Muscle layer of colon (tissue), 2 donors: ENCODE measurements around the gene RARA.

Experiments used
- H3K27ac ChIP-seq: one replicate; pipeline ENCODE4 v1.7.0; 2013; ENCODE audit warnings: low read depth, mild to moderate bottlenecking, low read length, moderate library complexity
- H3K27me3 ChIP-seq, 2 donors: one replicate each; pipeline ENCODE4 v1.7.0; 2013; ENCODE audit warnings: low read length in 2 of 2, mild to moderate bottlenecking in 2 of 2; ENCODE audit not compliant: insufficient read depth in 2 of 2, control insufficient read depth in 1 of 2
- H3K36me3 ChIP-seq: one replicate; pipeline ENCODE4 v1.7.0; 2013; ENCODE audit warnings: mild to moderate bottlenecking, low read length; ENCODE audit not compliant: insufficient read depth
- H3K4me1 ChIP-seq: one replicate; pipeline ENCODE4 v1.7.0; 2013; ENCODE audit warnings: mild to moderate bottlenecking, low read length; ENCODE audit not compliant: insufficient read depth
- H3K4me3 ChIP-seq, 2 donors: one replicate each; pipeline ENCODE4 v1.7.0; 2013; ENCODE audit warnings: low read length in 2 of 2, low read depth in 1 of 2, mild to moderate bottlenecking in 1 of 2, moderate library complexity in 1 of 2
- H3K9ac ChIP-seq: one replicate; pipeline ENCODE4 v1.7.0; 2013; ENCODE audit warnings: low read length
- H3K9me3 ChIP-seq: one replicate; pipeline ENCODE4 v1.7.0; 2013; ENCODE audit warnings: mild to moderate bottlenecking, low read length
- donor health status: abdominal sarcoma.
- donor health status: Adenocarcinoma of cecum.

Gene RARA

DNA sequence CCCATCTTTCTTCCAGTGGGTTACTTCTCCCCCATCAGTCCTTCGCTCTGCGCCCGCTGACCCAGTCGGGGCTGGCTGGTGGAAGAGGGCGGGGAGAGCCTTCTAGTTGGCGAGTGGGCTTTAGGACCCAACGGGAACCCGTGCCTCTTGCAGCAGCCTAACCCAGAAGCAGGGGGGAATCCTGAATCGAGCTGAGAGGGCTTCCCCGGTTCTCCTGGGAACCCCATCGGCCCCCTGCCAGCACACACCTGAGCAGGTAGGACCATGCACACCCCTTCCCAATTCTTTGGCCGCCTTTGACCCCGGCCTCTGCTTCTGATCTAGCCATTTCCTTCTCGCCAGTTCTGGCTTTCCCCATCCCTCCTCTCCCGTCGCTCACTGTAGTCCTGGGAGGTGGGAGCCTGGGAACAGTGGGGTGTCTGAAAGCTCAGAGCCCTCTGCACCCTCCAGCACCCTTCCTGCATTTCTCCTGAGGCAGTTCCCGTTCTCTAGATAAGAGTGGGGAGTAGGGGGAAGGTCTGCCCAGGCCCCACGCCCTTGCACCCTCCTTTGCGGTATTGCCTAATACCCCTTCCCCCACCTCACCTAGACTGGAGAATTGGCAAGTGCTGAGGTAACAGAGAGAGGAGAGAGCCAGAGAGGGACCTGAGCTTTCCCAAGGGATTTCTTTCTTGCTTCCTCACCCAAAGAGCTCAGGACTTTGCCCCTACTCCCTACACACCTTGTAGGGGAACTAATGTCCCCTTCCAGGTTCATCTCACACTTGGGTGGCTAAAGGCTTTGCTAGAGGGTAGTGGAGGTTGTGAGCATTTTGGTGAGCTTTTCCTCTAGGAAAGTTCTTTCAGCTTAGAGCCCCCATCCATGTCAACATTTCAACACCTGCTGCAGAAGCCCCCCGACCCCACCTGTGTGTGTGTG is at the start of gene RARA:
Gene RARA, plus strand, starts transcription at position 150 of the 918 bp plus-strand sequence. CDS start 22,039 bp downstream, outside the sequence.
- H3K36me3 ChIP-seq, result no peaks in the 10 kb centered on the region
- H3K27me3 ChIP-seq, result no peaks in the 10 kb centered on the region
- H3K9ac ChIP-seq, result peak within 1 kb of the TSS; percentile 20
- peaks cover 92% of the 10 kb centered on the region for H3K4me1 ChIP-seq
- no peaks in the 10 kb centered on the region for H3K9me3 ChIP-seq
- H3K27ac ChIP-seq, result peak within 1 kb of the TSS; percentile 21
- H3K4me3 ChIP-seq, result peak within 1 kb of the TSS; percentile 56 to 58

DNA sequence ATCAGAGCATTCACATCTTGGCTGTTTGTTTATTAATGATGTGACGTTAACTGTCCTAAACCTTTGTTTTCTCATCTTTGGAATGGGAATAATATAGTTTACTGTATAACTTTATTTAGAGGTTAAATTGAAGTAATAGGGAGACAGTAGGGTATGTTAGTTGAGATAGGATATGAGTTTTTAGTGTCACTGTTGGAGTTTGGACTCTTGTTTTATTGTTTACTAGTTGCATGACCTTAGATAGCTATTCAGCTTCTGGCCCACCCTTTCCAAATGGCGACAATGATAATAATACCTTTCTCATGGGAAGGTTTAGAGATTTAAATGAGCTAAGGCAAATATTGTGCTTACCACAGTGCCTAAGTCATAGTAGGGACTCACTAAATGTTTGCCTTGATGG is 49.5 kb upstream of the RARA start:
- peaks cover 46% of the 10 kb centered on the region for H3K36me3 ChIP-seq
- H3K27me3 ChIP-seq, result no peaks in the 10 kb centered on the region
- H3K4me3 ChIP-seq, result no peak overlapping the region
- H3K4me1 ChIP-seq, result no peaks in the 10 kb centered on the region
- no peak overlapping the region for H3K9ac ChIP-seq
- H3K9me3 ChIP-seq, result no peaks in the 10 kb centered on the region
- H3K27ac ChIP-seq, result no peak overlapping the region

DNA sequence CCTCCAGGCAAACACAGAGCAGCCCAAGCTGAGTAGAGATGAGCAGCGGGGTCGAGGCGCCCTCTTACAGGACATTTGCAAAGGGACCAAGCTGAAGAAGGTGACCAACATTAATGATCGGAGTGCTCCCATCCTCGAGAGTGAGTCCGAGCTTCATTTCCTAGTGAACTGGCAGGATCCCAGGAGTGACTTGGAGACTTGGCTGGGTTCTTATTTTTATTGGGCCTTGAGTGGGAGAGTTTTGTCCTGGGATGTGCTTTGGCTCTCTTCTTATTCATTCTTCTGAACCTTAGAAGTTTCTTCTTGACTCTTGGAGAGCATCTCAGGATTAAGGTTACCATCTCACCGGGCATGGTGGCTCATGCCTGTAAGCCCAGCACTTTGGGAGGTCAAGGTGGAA is 48.5 kb upstream of the RARA start:
- Histone ChIP-seq H3K4me3 (no peak overlapping the region), H3K36me3 (peaks cover 57% of the 10 kb centered on the region), H3K4me1 (no peaks in the 10 kb centered on the region), H3K9ac (no peak overlapping the region), H3K9me3 (no peaks in the 10 kb centered on the region), H3K27ac (no peak overlapping the region), H3K27me3 (no peaks in the 10 kb centered on the region)

DNA sequence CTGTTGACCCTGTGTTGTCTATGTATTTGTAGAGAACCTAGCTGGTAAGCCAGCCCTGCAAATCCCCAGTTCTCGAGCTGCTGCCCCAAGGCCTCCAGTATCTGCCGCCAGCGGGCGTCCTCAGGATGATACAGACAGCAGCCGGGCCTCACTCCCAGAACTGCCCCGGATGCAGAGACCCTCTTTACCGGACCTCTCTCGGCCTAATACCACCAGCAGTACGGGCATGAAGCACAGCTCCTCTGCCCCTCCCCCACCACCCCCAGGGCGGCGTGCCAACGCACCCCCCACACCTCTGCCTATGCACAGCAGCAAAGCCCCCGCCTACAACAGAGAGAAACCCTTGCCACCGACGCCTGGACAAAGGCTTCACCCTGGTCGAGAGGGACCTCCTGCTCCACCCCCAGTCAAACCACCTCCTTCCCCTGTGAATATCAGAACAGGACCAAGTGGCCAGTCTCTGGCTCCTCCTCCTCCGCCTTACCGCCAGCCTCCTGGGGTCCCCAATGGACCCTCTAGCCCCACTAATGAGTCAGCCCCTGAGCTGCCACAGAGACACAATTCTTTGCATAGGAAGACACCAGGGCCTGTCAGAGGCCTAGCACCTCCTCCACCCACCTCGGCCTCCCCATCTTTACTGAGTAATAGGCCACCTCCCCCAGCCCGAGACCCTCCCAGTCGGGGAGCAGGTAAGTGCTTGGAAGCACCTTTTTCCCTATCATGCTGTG is 44.4 kb upstream of the RARA start:
- H3K27me3 ChIP-seq, result no peaks in the 10 kb centered on the region
- H3K4me1 ChIP-seq, result no peaks in the 10 kb centered on the region
- no peaks in the 10 kb centered on the region for H3K9me3 ChIP-seq
- no peak overlapping the region for H3K9ac ChIP-seq
- no peak overlapping the region for H3K27ac ChIP-seq
- H3K36me3 ChIP-seq, result peaks cover 54% of the 10 kb centered on the region
- H3K4me3 ChIP-seq, result no peak overlapping the region

GRCh38 chr17:40265337-40265736 is 43.6 kb upstream of the RARA start:
- H3K27me3 ChIP-seq, result no peaks in the 10 kb centered on the region
- no peak overlapping the region for H3K27ac ChIP-seq
- no peaks in the 10 kb centered on the region for H3K4me1 ChIP-seq
- no peak overlapping the region for H3K4me3 ChIP-seq
- H3K36me3 ChIP-seq, result peaks cover 52% of the 10 kb centered on the region
- no peak overlapping the region for H3K9ac ChIP-seq
- H3K9me3 ChIP-seq, result no peaks in the 10 kb centered on the region

DNA sequence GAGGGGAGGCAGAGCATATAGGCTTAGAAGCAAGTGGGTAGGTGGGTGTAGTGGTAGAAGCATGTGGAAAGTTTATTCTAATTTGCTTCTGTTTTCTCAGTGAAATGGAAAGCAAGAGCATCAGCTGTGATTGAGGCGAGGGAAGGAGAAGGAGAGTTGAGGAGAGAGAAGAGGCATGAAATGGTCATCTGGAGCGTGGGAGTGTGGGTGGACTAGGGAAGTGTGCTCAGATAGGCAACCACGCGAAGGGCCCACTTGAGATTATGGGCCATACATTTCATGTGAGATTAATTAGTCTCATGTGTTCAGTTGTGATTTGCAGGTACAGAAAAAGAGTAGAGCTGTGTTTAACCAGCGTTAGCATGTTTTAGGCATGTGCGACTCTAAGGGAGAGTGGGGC is 42.1 kb upstream of the RARA start:
- Histone ChIP-seq H3K4me3 (no peak overlapping the region), H3K4me1 (no peaks in the 10 kb centered on the region), H3K27me3 (no peaks in the 10 kb centered on the region), H3K27ac (no peak overlapping the region), H3K36me3 (peaks cover 53% of the 10 kb centered on the region), H3K9ac (no peak overlapping the region), H3K9me3 (no peaks in the 10 kb centered on the region)

GRCh38 chr17:40268141-40268712 is 40.8 kb upstream of the RARA start:
- no peak overlapping the region for H3K4me3 ChIP-seq
- peaks cover 49% of the 10 kb centered on the region for H3K36me3 ChIP-seq
- no peaks in the 10 kb centered on the region for H3K4me1 ChIP-seq
- no peak overlapping the region for H3K9ac ChIP-seq
- H3K9me3 ChIP-seq, result no peaks in the 10 kb centered on the region
- H3K27ac ChIP-seq, result no peak overlapping the region
- H3K27me3 ChIP-seq, result no peaks in the 10 kb centered on the region

DNA sequence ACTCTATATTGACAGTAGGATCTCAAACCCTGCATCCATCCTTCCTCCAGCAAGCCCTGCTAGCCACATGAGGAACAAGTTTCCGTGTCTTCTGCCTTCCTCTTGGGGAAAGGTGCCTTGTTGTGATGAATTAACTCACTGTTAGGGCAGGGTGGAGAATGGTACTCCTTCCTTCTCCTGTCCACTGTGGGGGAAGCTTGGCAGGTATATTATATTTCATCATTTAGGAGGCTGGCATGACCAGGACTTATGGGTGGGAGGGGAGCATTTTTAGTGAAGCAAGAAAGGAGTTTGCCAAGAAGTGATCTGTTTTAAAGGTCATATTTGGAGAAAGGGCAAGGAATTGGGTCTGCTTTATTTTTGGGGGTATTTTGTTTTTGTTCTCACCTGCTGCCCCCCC is 30.6 kb upstream of the RARA start:
- Histone ChIP-seq H3K4me1 (no peaks in the 10 kb centered on the region), H3K9me3 (no peaks in the 10 kb centered on the region), H3K9ac (no peak overlapping the region), H3K27me3 (no peaks in the 10 kb centered on the region), H3K27ac (no peak overlapping the region), H3K4me3 (no peak overlapping the region), H3K36me3 (peaks cover 65% of the 10 kb centered on the region)

DNA sequence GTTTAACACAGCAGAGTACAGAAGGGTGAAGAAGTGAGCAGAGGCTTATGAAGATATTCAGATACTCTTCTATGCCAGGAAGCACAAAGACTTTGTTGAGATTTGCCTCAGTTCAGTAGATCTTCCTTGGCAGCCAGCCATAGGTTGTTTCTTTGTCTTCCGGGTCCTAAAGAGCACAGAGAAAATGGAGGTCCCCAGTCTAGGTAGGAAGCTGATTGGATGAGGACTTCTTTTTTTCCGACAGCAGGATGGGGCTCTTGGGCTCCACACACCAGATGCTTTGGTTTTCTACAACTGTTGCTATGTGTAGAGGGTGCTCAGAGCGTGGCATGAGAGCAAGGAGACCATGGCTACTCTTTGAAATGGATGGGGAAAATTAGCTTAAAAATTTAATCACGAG is 29.6 kb upstream of the RARA start:
- no peaks in the 10 kb centered on the region for H3K4me1 ChIP-seq
- no peaks in the 10 kb centered on the region for H3K27me3 ChIP-seq
- no peak overlapping the region for H3K27ac ChIP-seq
- no peaks in the 10 kb centered on the region for H3K9me3 ChIP-seq
- no peak overlapping the region for H3K4me3 ChIP-seq
- no peak overlapping the region for H3K9ac ChIP-seq
- peaks cover 58% of the 10 kb centered on the region for H3K36me3 ChIP-seq

DNA sequence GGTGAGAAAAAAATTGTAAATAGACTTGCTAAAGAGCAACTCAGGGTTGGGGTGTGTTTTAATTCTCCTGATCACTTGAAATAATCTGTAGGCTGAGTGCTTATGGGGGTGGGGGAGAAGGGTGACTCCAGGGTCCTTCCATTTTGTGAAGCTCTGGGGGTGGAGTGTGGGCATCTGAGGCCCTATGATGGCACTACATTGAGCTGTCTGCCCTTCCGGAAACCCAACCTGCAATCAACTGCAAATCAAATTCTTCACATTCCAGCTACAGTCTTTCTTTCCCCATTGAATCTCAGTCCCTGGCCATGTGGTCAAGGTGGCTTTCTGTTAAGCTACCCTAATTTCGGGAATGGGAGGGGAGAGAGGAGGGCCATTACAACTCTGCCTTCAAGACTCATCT is 27.3 kb upstream of the RARA start:
- peaks cover 46% of the 10 kb centered on the region for H3K36me3 ChIP-seq
- no peaks in the 10 kb centered on the region for H3K27me3 ChIP-seq
- H3K4me3 ChIP-seq, result no peak overlapping the region
- H3K9me3 ChIP-seq, result no peaks in the 10 kb centered on the region
- no peak overlapping the region for H3K9ac ChIP-seq
- no peak overlapping the region for H3K27ac ChIP-seq
- H3K4me1 ChIP-seq, result no peaks in the 10 kb centered on the region

DNA sequence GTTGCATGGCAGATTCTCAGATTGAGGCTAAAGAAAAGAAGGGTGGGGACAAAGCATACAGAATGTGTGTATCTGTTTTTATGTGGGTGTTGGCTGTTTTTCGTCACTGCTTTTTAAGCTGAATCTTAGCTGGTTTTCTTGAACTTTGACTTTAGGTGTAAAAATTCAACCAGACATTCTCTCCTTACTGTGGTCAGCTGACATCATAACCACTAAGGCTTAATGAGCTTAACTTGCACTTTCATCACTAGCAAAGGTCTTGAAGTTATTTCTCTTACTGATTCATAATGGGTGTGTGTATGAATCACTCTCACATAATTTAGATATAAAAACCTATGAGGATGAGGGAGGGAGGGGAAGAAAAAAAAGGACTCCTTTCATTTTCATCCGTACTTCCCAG is 25.3 kb upstream of the RARA start:
- Histone ChIP-seq H3K27ac (no peak overlapping the region), H3K36me3 (peaks cover 28% of the 10 kb centered on the region), H3K9ac (no peak overlapping the region), H3K9me3 (no peaks in the 10 kb centered on the region), H3K27me3 (no peaks in the 10 kb centered on the region), H3K4me1 (peaks cover 6% of the 10 kb centered on the region), H3K4me3 (no peak overlapping the region)
